Measurements from ENCODE around the gene C9orf72. TPM values are rescaled to one million over a fixed set of nuclear protein-coding genes. Genes with fewer than 3 reads are reported as not detected.
A peak's percentile ranks its signal among the peaks of the same experiment; 100 is the strongest.

C9orf72 gene
- total RNA-seq, 2 donors from 2014 or later = 13.9 to 19.6 TPM

GRCh38 chr9:27590651-27591050 lies 17.4 kb upstream of the C9orf72 start:
- ATAC-seq = no peak

GRCh38 chr9:27589462-27589861 lies 16.2 kb upstream of the C9orf72 start:
- no peak for DNase-seq (ENCODE audit: low spot score in 2 of 2)
- H3K27ac Mint-ChIP-seq = no peak overlapping the region
- peaks cover 0 to 4% of the 10 kb centered on the region in 2 donors for H3K9me3 Mint-ChIP-seq
- ATAC-seq = no peak
- peaks cover 5 to 18% of the 10 kb centered on the region in 2 donors for H3K36me3 Mint-ChIP-seq

More at GRCh38 chr9:27590651-27591050, 17.4 kb upstream of the C9orf72 start:
- peaks cover 5 to 18% of the 10 kb centered on the region in 2 donors for H3K36me3 Mint-ChIP-seq
- H3K27ac Mint-ChIP-seq = no peak overlapping the region
- no peak for DNase-seq (ENCODE audit: low spot score in 2 of 2)
- peaks cover 0 to 4% of the 10 kb centered on the region in 2 donors for H3K9me3 Mint-ChIP-seq

- H3K36me3 Mint-ChIP-seq = peaks cover 2 to 15% of the 10 kb centered on the region in 2 donors
- ATAC-seq = no peak
- H3K27ac Mint-ChIP-seq = no peak overlapping the region
- peaks cover 0 to 2% of the 10 kb centered on the region in 2 donors for H3K9me3 Mint-ChIP-seq
- DNase-seq (ENCODE audit: low spot score in 2 of 2) = no peak
Measured at GRCh38 chr9:27586304-27586703, 13.0 kb upstream of the C9orf72 start.

- no peak for ATAC-seq
- Mint-ChIP-seq H3K9me3 (no peaks in the 10 kb centered on the region), H3K27ac (no peak overlapping the region), H3K36me3 (peaks cover 0 to 6% of the 10 kb centered on the region in 2 donors)
- no peak for DNase-seq (ENCODE audit: low spot score in 2 of 2)
Measured at GRCh38 chr9:27584931-27585330, 11.7 kb upstream of the C9orf72 start.

GRCh38 chr9:27582794-27583193 lies 9.5 kb upstream of the C9orf72 start:
- H3K9me3 Mint-ChIP-seq = peaks cover 9 to 10% of the 10 kb centered on the region in 2 donors
- DNase-seq (ENCODE audit: low spot score in 2 of 2) = no peak
- ATAC-seq = no peak
- peaks cover 8% of the 10 kb centered on the region in 2 donors for H3K36me3 Mint-ChIP-seq
- no peak overlapping the region for H3K27ac Mint-ChIP-seq

- peaks cover 9 to 10% of the 10 kb centered on the region in 2 donors for H3K9me3 Mint-ChIP-seq
- peaks cover 8% of the 10 kb centered on the region in 2 donors for H3K36me3 Mint-ChIP-seq
- ATAC-seq = no peak
- no peak overlapping the region for H3K27ac Mint-ChIP-seq
- no peak for DNase-seq (ENCODE audit: low spot score in 2 of 2)
Measured at GRCh38 chr9:27581826-27582225, 8.5 kb upstream of the C9orf72 start.

GRCh38 chr9:27573634-27574590 lies 631 bp upstream of the C9orf72 start:
- Mint-ChIP-seq H3K9me3 (peaks cover 9 to 10% of the 10 kb centered on the region in 2 donors), H3K27ac (peak overlapping the region; percentile 97 to 100), H3K36me3 (peaks cover 23 to 24% of the 10 kb centered on the region in 2 donors)
- ATAC-seq = peak; percentile 77 to 85
- peak; percentile 87 to 96 for DNase-seq (ENCODE audit: low spot score in 2 of 2)

- Mint-ChIP-seq H3K27ac (peak overlapping the region; percentile 97 to 98), H3K9me3 (peaks cover 0 to 2% of the 10 kb centered on the region in 2 donors), H3K36me3 (peaks cover 16 to 18% of the 10 kb centered on the region in 2 donors)
- DNase-seq (ENCODE audit: low spot score in 2 of 2) (peak in 1 of 2 donors; percentile 80), ATAC-seq (peak; percentile 58 to 77)
Measured at GRCh38 chr9:27572566-27572917, 739 bp downstream of the C9orf72 start.

- peak overlapping the region; percentile 97 to 98 for H3K27ac Mint-ChIP-seq
- no peak for ATAC-seq
- no peak for DNase-seq (ENCODE audit: low spot score in 2 of 2)
- peaks cover 0 to 5% of the 10 kb centered on the region in 2 donors for H3K9me3 Mint-ChIP-seq
- peaks cover 16 to 21% of the 10 kb centered on the region in 2 donors for H3K36me3 Mint-ChIP-seq
Measured at GRCh38 chr9:27572061-27572460, 1.2 kb downstream of the C9orf72 start.

- Mint-ChIP-seq H3K27ac (no peak overlapping the region), H3K9me3 (peaks cover 0 to 5% of the 10 kb centered on the region in 2 donors), H3K36me3 (peaks cover 21 to 27% of the 10 kb centered on the region in 2 donors)
- DNase-seq (ENCODE audit: low spot score in 2 of 2) (no peak), ATAC-seq (no peak)
Measured at GRCh38 chr9:27571011-27571410, 2.3 kb downstream of the C9orf72 start.

- H3K9me3 Mint-ChIP-seq = peaks cover 0 to 5% of the 10 kb centered on the region in 2 donors
- H3K36me3 Mint-ChIP-seq = peaks cover 21 to 27% of the 10 kb centered on the region in 2 donors
- ATAC-seq (no peak), DNase-seq (ENCODE audit: low spot score in 2 of 2) (no peak)
- no peak overlapping the region for H3K27ac Mint-ChIP-seq
Measured at GRCh38 chr9:27569406-27569805, 3.9 kb downstream of the C9orf72 start.

- H3K9me3 Mint-ChIP-seq = peaks cover 0 to 5% of the 10 kb centered on the region in 2 donors
- no peak overlapping the region for H3K27ac Mint-ChIP-seq
- no peak for ATAC-seq
Measured at GRCh38 chr9:27566118-27566517, 7.2 kb downstream of the C9orf72 start.

GRCh38 chr9:27565696-27566095 lies 7.6 kb downstream of the C9orf72 start:
- Mint-ChIP-seq H3K9me3 (peaks cover 0 to 5% of the 10 kb centered on the region in 2 donors), H3K36me3 (peaks cover 10 to 19% of the 10 kb centered on the region in 2 donors), H3K27ac (no peak overlapping the region)
- DNase-seq (ENCODE audit: low spot score in 2 of 2) (no peak), ATAC-seq (no peak)

More at GRCh38 chr9:27566118-27566517, 7.2 kb downstream of the C9orf72 start:
- DNase-seq (ENCODE audit: low spot score in 2 of 2) = no peak
- peaks cover 10 to 19% of the 10 kb centered on the region in 2 donors for H3K36me3 Mint-ChIP-seq

- no peak overlapping the region for H3K27ac Mint-ChIP-seq
- DNase-seq (ENCODE audit: low spot score in 2 of 2) (no peak), ATAC-seq (no peak)
- H3K9me3 Mint-ChIP-seq = peaks cover 0 to 5% of the 10 kb centered on the region in 2 donors
- H3K36me3 Mint-ChIP-seq = peaks cover 10 to 19% of the 10 kb centered on the region in 2 donors
Measured at GRCh38 chr9:27564670-27565069, 8.6 kb downstream of the C9orf72 start.

- H3K27ac Mint-ChIP-seq = no peak overlapping the region
- peaks cover 10 to 19% of the 10 kb centered on the region in 2 donors for H3K36me3 Mint-ChIP-seq
- DNase-seq (ENCODE audit: low spot score in 2 of 2) (no peak), ATAC-seq (no peak)
- peaks cover 0 to 5% of the 10 kb centered on the region in 2 donors for H3K9me3 Mint-ChIP-seq
Measured at GRCh38 chr9:27563738-27564430, 9.4 kb downstream of the C9orf72 start.

- H3K9me3 Mint-ChIP-seq = no peaks in the 10 kb centered on the region
- no peak overlapping the region for H3K27ac Mint-ChIP-seq
- no peak for DNase-seq (ENCODE audit: low spot score in 2 of 2)
- peak in 1 of 2 donors; percentile 90 for ATAC-seq
- H3K36me3 Mint-ChIP-seq = peaks cover 6 to 9% of the 10 kb centered on the region in 2 donors
Measured at GRCh38 chr9:27561685-27562084, 11.6 kb downstream of the C9orf72 start.

GRCh38 chr9:27560457-27560856 lies 12.8 kb downstream of the C9orf72 start:
- no peak for ATAC-seq
- Mint-ChIP-seq H3K9me3 (no peaks in the 10 kb centered on the region), H3K36me3 (peaks cover 5 to 6% of the 10 kb centered on the region in 2 donors), H3K27ac (no peak overlapping the region)
- no peak for DNase-seq (ENCODE audit: low spot score in 2 of 2)

All from activated naive CD4-positive, alpha-beta T cell treated with anti-CD3 and anti-CD28 coated beads, Interleukin-2, amount 50 U/mL, for 72 hours (primary cell).